NCI-H748 (cell line): ENCODE data around the gene OTOGL.

Source experiments
- DNase-seq: peaks from one replicate; lab custom pipeline; 2025; ENCODE audit not compliant: unreplicated experiment; lab: John Stamatoyannopoulos, UW

The OTOGL gene

GRCh38 chr12:80356097-80356496, 256.8 kb downstream of the OTOGL start:
- no peak for DNase-seq

GRCh38 chr12:80359703-80360102, 260.4 kb downstream of the OTOGL start:
- DNase-seq, result no peak

GRCh38 chr12:80364056-80364455, 264.7 kb downstream of the OTOGL start:
- DNase-seq, result no peak

- DNase-seq, result peak; percentile 39
Observed at GRCh38 chr12:80373666-80374065, 274.3 kb downstream of the OTOGL start.

GRCh38 chr12:80374615-80375014, 275.3 kb downstream of the OTOGL start:
- DNase-seq, result no peak

GRCh38 chr12:80377140-80377794, 277.9 kb downstream of the OTOGL start:
- no peak for DNase-seq

GRCh38 chr12:80381121-80381520, 281.8 kb downstream of the OTOGL start:
- no peak for DNase-seq

GRCh38 chr12:80382254-80382653, 282.9 kb downstream of the OTOGL start:
- DNase-seq, result no peak

- DNase-seq, result peak; percentile 45
Observed at GRCh38 chr12:80400571-80400991, 301.2 kb downstream of the OTOGL start.

GRCh38 chr12:80401191-80401590, 301.9 kb downstream of the OTOGL start:
- no peak for DNase-seq

GRCh38 chr12:80404629-80405028, 305.3 kb downstream of the OTOGL start:
- no peak for DNase-seq

- no peak for DNase-seq
Observed at GRCh38 chr12:80406253-80406652, 306.9 kb downstream of the OTOGL start.

- DNase-seq, result no peak
Observed at GRCh38 chr12:80411787-80412186, 312.4 kb downstream of the OTOGL start.

- peak; percentile 83 for DNase-seq
Observed at GRCh38 chr12:80412343-80412953, 313.1 kb downstream of the OTOGL start.

GRCh38 chr12:80413462-80413861, 314.1 kb downstream of the OTOGL start:
- peak; percentile 81 for DNase-seq

- no peak for DNase-seq
Observed at GRCh38 chr12:80415466-80415865, 316.1 kb downstream of the OTOGL start.

GRCh38 chr12:80419644-80420043, 320.3 kb downstream of the OTOGL start:
- DNase-seq, result peak; percentile 41

- DNase-seq, result no peak
Observed at GRCh38 chr12:80420075-80420474, 320.7 kb downstream of the OTOGL start.

GRCh38 chr12:80422550-80422949, 323.2 kb downstream of the OTOGL start:
- peak; percentile 47 for DNase-seq
